Hematopoietic multipotent progenitor cell treated with erythropoietin and hydrocortisone succinate and interleukin-3 and kit ligand, for 17 days (in vitro differentiated cells): ENCODE results near the gene CYP4A22.
"Not testable (repeated sequence)": the region's sequence is repeated elsewhere in the genome, so short reads cannot be mapped to it uniquely, and the experiment has no call there.

Experiments used
- DNase-seq: peaks from one replicate; pipeline ENCODE4 v3.0.0-alpha.2; 2015; ENCODE audit warnings: low spot score

The CYP4A22 gene

GRCh38 chr1:47137198-47137597, at the start of gene CYP4A22:
CYP4A22 (plus strand) TSS chr1:47137441; CDS start chr1:47137486, 45 bp downstream.
- DNase-seq, result no peak

GRCh38 chr1:47089356-47089755, 47.9 kb upstream of the CYP4A22 start:
- DNase-seq, result peak; percentile 45

GRCh38 chr1:47091476-47091875, 45.8 kb upstream of the CYP4A22 start:
- DNase-seq, result not testable (repeated sequence)

- DNase-seq, result no peak
Observed at GRCh38 chr1:47104816-47105215, 32.4 kb upstream of the CYP4A22 start.

- no peak for DNase-seq
Observed at GRCh38 chr1:47106792-47107191, 30.4 kb upstream of the CYP4A22 start.

GRCh38 chr1:47107851-47108574, 29.2 kb upstream of the CYP4A22 start:
- not testable (repeated sequence) for DNase-seq

GRCh38 chr1:47109482-47109881, 27.8 kb upstream of the CYP4A22 start:
- DNase-seq, result not testable (repeated sequence)

GRCh38 chr1:47113178-47113577, 24.1 kb upstream of the CYP4A22 start:
- no peak for DNase-seq

GRCh38 chr1:47121039-47121438, 16.2 kb upstream of the CYP4A22 start:
- not testable (repeated sequence) for DNase-seq

- DNase-seq, result not testable (repeated sequence)
Observed at GRCh38 chr1:47124834-47125233, 12.4 kb upstream of the CYP4A22 start.

GRCh38 chr1:47126997-47127396, 10.2 kb upstream of the CYP4A22 start:
- not testable (repeated sequence) for DNase-seq

- no peak for DNase-seq
Observed at GRCh38 chr1:47128221-47128620, 9.0 kb upstream of the CYP4A22 start.

- not testable (repeated sequence) for DNase-seq
Observed at GRCh38 chr1:47128854-47129253, 8.4 kb upstream of the CYP4A22 start.

GRCh38 chr1:47129489-47130230, 7.6 kb upstream of the CYP4A22 start:
- DNase-seq, result not testable (repeated sequence)

- DNase-seq, result not testable (repeated sequence)
Observed at GRCh38 chr1:47132665-47133064, 4.6 kb upstream of the CYP4A22 start.

- DNase-seq, result no peak
Observed at GRCh38 chr1:47137925-47138615, 829 bp downstream of the CYP4A22 start.

- not testable (repeated sequence) for DNase-seq
Observed at GRCh38 chr1:47140358-47140757, 3.1 kb downstream of the CYP4A22 start.

- DNase-seq, result not testable (repeated sequence)
Observed at GRCh38 chr1:47143654-47144053, 6.4 kb downstream of the CYP4A22 start.

- not testable (repeated sequence) for DNase-seq
Observed at GRCh38 chr1:47146495-47146894, 9.3 kb downstream of the CYP4A22 start.

- DNase-seq, result no peak
Observed at GRCh38 chr1:47147047-47147785, 10.0 kb downstream of the CYP4A22 start.

- DNase-seq, result not testable (repeated sequence)
Observed at GRCh38 chr1:47149162-47149561, 11.9 kb downstream of the CYP4A22 start.

GRCh38 chr1:47156457-47156856, 19.2 kb downstream of the CYP4A22 start:
- DNase-seq, result not testable (repeated sequence)
